AG04450 (cell line): ENCODE results near the gene ZSCAN30. TPM values are rescaled to one million over a fixed set of nuclear protein-coding genes. Genes with fewer than 3 reads are reported as not detected.

ENCODE experiments used
- CTCF ChIA-PET: fragments of 300-600, 350-600 bp; formaldehyde crosslinking; extraction: SDS; loops from one replicate; lab custom pipeline; 2022; ENCODE audit warnings: antibody characterized with exemption, inconsistent platforms; lab: Charles Lee
- POLR2A ChIA-PET: fragments of 350-600 bp; formaldehyde crosslinking; extraction: SDS; loops from one replicate; lab custom pipeline; 2021; ENCODE audit warnings: antibody characterized with exemption, inconsistent platforms; lab: Yijun Ruan, JAX
- DNase-seq: peaks from one replicate; pipeline ENCODE4 v3.0.0-alpha.2; 2011; ENCODE audit warnings: low read depth, low spot score
- H3K27ac ChIP-seq: one replicate; pipeline ENCODE4 v1.5.1; 2012; ENCODE audit warnings: low read depth, low read length, control low read depth
- H3K27me3 ChIP-seq: one replicate; pipeline ENCODE4 v1.6.0; 2012; ENCODE audit warnings: low read length; ENCODE audit not compliant: control insufficient read depth, insufficient read depth
- H3K4me3 ChIP-seq: 2 replicates; pipeline ENCODE4 v1.5.1; 2011; ENCODE audit warnings: mild to moderate bottlenecking, low read depth, low read length, control low read depth
- H3K9me3 ChIP-seq: 2 replicates; pipeline ENCODE4 v1.5.1; 2012; ENCODE audit warnings: low read length; ENCODE audit not compliant: control insufficient read depth, insufficient read depth
- CTCF ChIP-seq: IDR thresholded peaks from 2 replicates; pipeline ENCODE4 v1.5.1; 2011; ENCODE audit warnings: low read depth, low read length, control low read depth, inconsistent platforms
- polyA plus RNA-seq: library from polyadenylated mRNA; depleted of rRNA; stranded (reverse); fragments of >200 nt; gene quantifications from 2 replicates; pipeline ENCODE4 v1.2.3, GENCODE V29; 2011

ZSCAN30 gene
- polyA plus RNA-seq, 1 experiment, result 14.4 TPM

- ChIA-PET POLR2A (interaction anchor here (0.6 to 1.5 kb wide), 6 partner anchors 26 to 349 kb away, joined by 3 to 12 read pairs (median 4); partner anchors contain the start of genes ZNF24 and ZSCAN30), CTCF (interaction anchor here (0.6 to 2.7 kb wide), 4 partner anchors 10 to 576 kb away, joined by 3 to 26 read pairs (median 10); no protein-coding TSS in a partner anchor)
- DNase-seq, result peak; percentile 87
- Histone ChIP-seq H3K27ac (peak within 1 kb of the TSS; percentile 96), H3K9me3 (peaks cover 10% of the 10 kb centered on the region; the same call in 1 of the 2 replicates), H3K4me3 (peak within 1 kb of the TSS; percentile 69), H3K27me3 (no peaks in the 10 kb centered on the region)
- TF ChIP-seq CTCF, result no peak
Measured at GRCh38 chr18:35240664-35241447, 49.2 kb downstream of the ZSCAN30 start, which contains the start of gene ZNF397. Gene ZNF397, plus strand, starts transcription at chr18:35241034. Its CDS starts 1,437 bp downstream, at chr18:35242471.

- H3K9me3 ChIP-seq, result peaks cover 10% of the 10 kb centered on the region; the same call in 1 of the 2 replicates
- no peak overlapping the region for H3K4me3 ChIP-seq
- no peak for TF ChIP-seq CTCF
- CTCF ChIA-PET, result interaction anchor here (0.6 to 2.7 kb wide), 4 partner anchors 9 to 147 kb away, joined by 3 to 26 read pairs (median 10); no protein-coding TSS in a partner anchor
- no peak for DNase-seq
- POLR2A ChIA-PET, result no interaction called here
- H3K27ac ChIP-seq, result no peak overlapping the region
- no peaks in the 10 kb centered on the region for H3K27me3 ChIP-seq
Measured at GRCh38 chr18:35239314-35239713, 50.7 kb downstream of the ZSCAN30 start.

GRCh38 chr18:35236571-35237363 lies 53.3 kb downstream of the ZSCAN30 start:
- Histone ChIP-seq H3K9me3 (no peaks in the 10 kb centered on the region), H3K4me3 (no peak overlapping the region), H3K27me3 (no peaks in the 10 kb centered on the region), H3K27ac (no peak overlapping the region)
- ChIA-PET POLR2A (no interaction called here), CTCF (interaction anchor here (1.1 kb wide), 1 partner anchor 118 kb away, joined by 3 read pairs; no protein-coding TSS in a partner anchor)
- DNase-seq, result no peak
- TF ChIP-seq CTCF, result no peak

- peak; percentile 38 for DNase-seq
- Histone ChIP-seq H3K27ac (no peak overlapping the region), H3K4me3 (peak overlapping the region; percentile 21), H3K27me3 (no peaks in the 10 kb centered on the region), H3K9me3 (no peaks in the 10 kb centered on the region)
- ChIA-PET POLR2A (no interaction called here), CTCF (interaction anchor here (0.5 to 3.7 kb wide), 32 partner anchors 9 to 500 kb away, joined by 3 to 46 read pairs (median 4); partner anchors contain the start of genes ZNF397 and ZSCAN30)
- peak; percentile 98 for TF ChIP-seq CTCF
Measured at GRCh38 chr18:35231052-35231451, 59.0 kb downstream of the ZSCAN30 start.
